Measurements from ENCODE around the gene TLR8.

GRCh38 chrX:12922599-12922919, 16.1 kb downstream of the TLR8 start:
- TF ChIP-seq CTCF (conservative IDR thresholded peaks at IDR 0.05; ENCODE audit: low read length) (no peak), EZH2phosphoT487 (IDR thresholded peaks at IDR 0.05; ENCODE audit: borderline replicate concordance, low read depth, low read length) (no peak)

Measured in OCI-LY7 (cell line).